Mammary epithelial cell (primary cell): ENCODE data around the gene ZBTB40.

ENCODE experiments used
- CTCF ChIP-seq, 2 donors: IDR thresholded peaks in 1 of 2; conservative IDR thresholded peaks in 1 of 2; 2 replicates each; pipeline ENCODE4 v1.5.1; 2011 to 2012; ENCODE audit warnings: inconsistent platforms in 2 of 2, low read length in 2 of 2, mild to moderate bottlenecking in 2 of 2, control low read depth in 1 of 2, low read depth in 1 of 2; ENCODE audit not compliant: insufficient read depth in 1 of 2; ENCODE audit errors: extremely low read depth in 1 of 2
- EZH2 ChIP-seq: IDR thresholded peaks from 2 replicates; pipeline ENCODE4 v1.6.1; 2012; ENCODE audit warnings: low read length, inconsistent platforms, borderline replicate concordance

GRCh38 chr1:22575532-22576149 lies 124.0 kb downstream of the ZBTB40 start:
- TF ChIP-seq CTCF (conservative IDR thresholded peaks at IDR 0.05 in 1 of 2, IDR thresholded peaks at IDR 0.05 in 1 of 2; ENCODE audit: extremely low read depth in 1 of 2, insufficient read depth in 1 of 2, low read depth in 1 of 2, low read length in 2 of 2): no peak
- no peak for TF ChIP-seq EZH2
